BJ (cell line): ENCODE measurements around the gene SBNO2. TPM values are rescaled to one million over a fixed set of nuclear protein-coding genes. Genes with fewer than 3 reads are reported as not detected.
"Not testable (repeated sequence)": the region's sequence is repeated elsewhere in the genome, so short reads cannot be mapped to it uniquely, and the experiment has no call there.

Experiments
- CTCF ChIA-PET: fragments of 350-600 bp; formaldehyde crosslinking; extraction: SDS; loops from one replicate; lab custom pipeline; 2021; ENCODE audit warnings: antibody characterized with exemption, inconsistent platforms; lab: Yijun Ruan, JAX
- POLR2A ChIA-PET: fragments of 300-600 bp; sonication (Branson Sonifier 250); formaldehyde crosslinking; extraction: SDS; loops from one replicate; lab custom pipeline; 2021; ENCODE audit warnings: antibody characterized with exemption; lab: Charles Lee
- DNase-seq: peaks from one replicate; pipeline ENCODE4 v3.0.0-alpha.2; 2011; ENCODE audit warnings: low read depth
- H3K27me3 ChIP-seq: 2 replicates; pipeline ENCODE4 v1.6.0; 2011; ENCODE audit warnings: low read length; ENCODE audit not compliant: control insufficient read depth, insufficient read depth
- H3K36me3 ChIP-seq: 2 replicates; pipeline ENCODE4 v1.5.1; 2011; ENCODE audit warnings: low read length; ENCODE audit not compliant: control insufficient read depth, insufficient read depth
- H3K4me3 ChIP-seq: 2 replicates; pipeline ENCODE4 v1.5.1; 2011; ENCODE audit warnings: low read depth, mild to moderate bottlenecking, control low read depth, low read length
- CTCF ChIP-seq: IDR thresholded peaks from 2 replicates; pipeline ENCODE4 v1.5.1; 2011; ENCODE audit warnings: low read depth, mild to moderate bottlenecking, control low read depth, inconsistent platforms, low read length, moderate library complexity; ENCODE audit not compliant: insufficient read depth
- polyA plus RNA-seq: library from polyadenylated mRNA; depleted of rRNA; stranded (reverse); fragments of >200 nt; gene quantifications from 2 replicates; pipeline ENCODE4 v1.2.3, GENCODE V29; 2011

Gene SBNO2
- polyA plus RNA-seq, 1 experiment = 26.1 TPM

- Histone ChIP-seq H3K27me3 (no peaks in the 10 kb centered on the region), H3K36me3 (peaks cover 11% of the 10 kb centered on the region), H3K4me3 (no peak overlapping the region)
- 0 out of 2 replicates have a peak, but pooled peaks have one; percentile 2 for TF ChIP-seq CTCF
- ChIA-PET CTCF (interaction anchor here (0.9 to 1.7 kb wide), 4 partner anchors 9 to 100 kb away, joined by 3 to 6 read pairs (median 4); no protein-coding TSS in a partner anchor), POLR2A (no interaction called here)
- peak; percentile 51 for DNase-seq
Measured at GRCh38 chr19:1213391-1214286, 39.6 kb upstream of the SBNO2 start.

- CTCF ChIA-PET = interaction anchor here (0.6 to 1.4 kb wide), 4 partner anchors 9 to 212 kb away, joined by 3 to 7 read pairs (median 4); no protein-coding TSS in a partner anchor
- POLR2A ChIA-PET = interaction anchor here (0.6 kb wide), 1 partner anchor 8 kb away, joined by 4 read pairs; no protein-coding TSS in a partner anchor
- no peak overlapping the region for H3K4me3 ChIP-seq
- peaks cover 10% of the 10 kb centered on the region for H3K36me3 ChIP-seq
- DNase-seq = no peak
- no peak for TF ChIP-seq CTCF
- H3K27me3 ChIP-seq = no peaks in the 10 kb centered on the region
Measured at GRCh38 chr19:1211494-1212234, 37.6 kb upstream of the SBNO2 start.

- H3K4me3 ChIP-seq = no peak overlapping the region
- POLR2A ChIA-PET = no interaction called here
- TF ChIP-seq CTCF = no peak
- H3K27me3 ChIP-seq = no peaks in the 10 kb centered on the region
- CTCF ChIA-PET = interaction anchor here (0.7 to 1.7 kb wide), 2 partner anchors 11 to 31 kb away, joined by 3 to 5 read pairs; partner anchors contain the start of gene ATP5F1D
- no peak for DNase-seq
- H3K36me3 ChIP-seq = peaks cover 10% of the 10 kb centered on the region
Measured at GRCh38 chr19:1210227-1210538, 36.1 kb upstream of the SBNO2 start.

GRCh38 chr19:1208830-1209229 is 34.8 kb upstream of the SBNO2 start:
- H3K4me3 ChIP-seq, CTCF ChIA-PET, H3K27me3 ChIP-seq, H3K36me3 ChIP-seq, DNase-seq, POLR2A ChIA-PET: not testable (repeated sequence)

GRCh38 chr19:1206864-1207450 is 32.9 kb upstream of the SBNO2 start:
- H3K4me3 ChIP-seq = peak overlapping the region; percentile 81
- no peak for DNase-seq
- ChIA-PET CTCF (no interaction called here), POLR2A (no interaction called here)
- H3K36me3 ChIP-seq = peaks cover 10% of the 10 kb centered on the region
- H3K27me3 ChIP-seq = no peaks in the 10 kb centered on the region
- TF ChIP-seq CTCF = no peak
